Coronary artery (tissue), 2 donors: ENCODE data around the gene MTUS2.

Source experiments
- DNase-seq: peaks from one replicate; pipeline ENCODE4 v3.0.0-alpha.2; 2017; ENCODE audit warnings: low spot score
- H3K27ac ChIP-seq, 2 donors: fragments of 200-600 bp; sonication (generic); one replicate each; pipeline ENCODE4 v1.5.1; 2016 to 2019
- H3K4me3 ChIP-seq: fragments of 200-600 bp; sonication (generic); 2 replicates; pipeline ENCODE4 v1.5.1; 2016; ENCODE audit warnings: mild to moderate bottlenecking, moderate library complexity
- TF ChIP-seq, protein P1 (sequence below): fragments of 200-600 bp; sonication (generic); IDR thresholded peaks from one replicate; pipeline ENCODE4 v1.5.1; 2019; ENCODE audit warnings: antibody characterized with exemption

The MTUS2 gene

DNA sequence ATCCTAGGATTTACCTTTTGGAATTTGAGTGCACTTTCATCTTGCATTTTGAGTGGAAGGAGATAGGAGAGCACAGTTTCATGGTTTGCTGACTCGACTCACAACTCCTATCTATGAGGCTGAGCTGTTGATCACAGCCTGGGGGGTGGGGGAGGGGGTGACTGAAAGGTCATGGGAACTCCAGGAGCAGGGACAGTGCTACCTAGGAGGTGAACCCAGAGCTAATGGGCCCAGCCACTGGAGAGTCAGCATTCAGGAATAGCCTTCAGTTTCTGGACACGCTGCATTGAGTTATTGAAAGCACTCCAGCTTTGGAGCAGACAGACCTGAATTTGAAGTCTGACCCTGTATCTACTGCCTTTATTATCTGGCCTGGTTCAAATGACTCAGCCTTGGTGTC, 435.4 kb downstream of the MTUS2 start:
- no peak overlapping the region for H3K4me3 ChIP-seq
- H3K27ac ChIP-seq: no peak overlapping the region
- TF ChIP-seq, protein P1, sequence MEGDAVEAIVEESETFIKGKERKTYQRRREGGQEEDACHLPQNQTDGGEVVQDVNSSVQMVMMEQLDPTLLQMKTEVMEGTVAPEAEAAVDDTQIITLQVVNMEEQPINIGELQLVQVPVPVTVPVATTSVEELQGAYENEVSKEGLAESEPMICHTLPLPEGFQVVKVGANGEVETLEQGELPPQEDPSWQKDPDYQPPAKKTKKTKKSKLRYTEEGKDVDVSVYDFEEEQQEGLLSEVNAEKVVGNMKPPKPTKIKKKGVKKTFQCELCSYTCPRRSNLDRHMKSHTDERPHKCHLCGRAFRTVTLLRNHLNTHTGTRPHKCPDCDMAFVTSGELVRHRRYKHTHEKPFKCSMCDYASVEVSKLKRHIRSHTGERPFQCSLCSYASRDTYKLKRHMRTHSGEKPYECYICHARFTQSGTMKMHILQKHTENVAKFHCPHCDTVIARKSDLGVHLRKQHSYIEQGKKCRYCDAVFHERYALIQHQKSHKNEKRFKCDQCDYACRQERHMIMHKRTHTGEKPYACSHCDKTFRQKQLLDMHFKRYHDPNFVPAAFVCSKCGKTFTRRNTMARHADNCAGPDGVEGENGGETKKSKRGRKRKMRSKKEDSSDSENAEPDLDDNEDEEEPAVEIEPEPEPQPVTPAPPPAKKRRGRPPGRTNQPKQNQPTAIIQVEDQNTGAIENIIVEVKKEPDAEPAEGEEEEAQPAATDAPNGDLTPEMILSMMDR: no peak
- no peak for DNase-seq

DNA sequence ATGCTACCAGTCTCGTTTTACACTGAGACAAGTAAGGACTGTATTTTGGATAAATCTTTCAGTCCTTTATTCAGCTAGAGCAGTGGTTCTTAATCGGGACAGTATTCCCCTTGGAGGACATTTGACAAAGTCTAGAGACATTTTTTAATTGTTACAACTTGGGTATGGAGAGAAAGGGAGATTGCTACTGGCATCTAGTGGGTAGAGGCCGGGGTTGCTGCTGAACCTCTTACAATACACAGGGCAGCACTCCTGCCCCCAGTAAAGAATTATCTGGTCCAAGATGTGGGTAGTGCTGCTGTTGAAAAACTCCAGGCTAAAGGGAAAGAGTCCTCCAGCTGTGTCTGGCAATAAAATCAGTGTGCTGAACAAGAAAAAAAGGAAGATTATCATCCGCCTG, 440.5 kb downstream of the MTUS2 start:
- Histone ChIP-seq H3K27ac (no peak overlapping the region), H3K4me3 (no peak overlapping the region)
- no peak for DNase-seq
- TF ChIP-seq, protein P1: no peak

DNA sequence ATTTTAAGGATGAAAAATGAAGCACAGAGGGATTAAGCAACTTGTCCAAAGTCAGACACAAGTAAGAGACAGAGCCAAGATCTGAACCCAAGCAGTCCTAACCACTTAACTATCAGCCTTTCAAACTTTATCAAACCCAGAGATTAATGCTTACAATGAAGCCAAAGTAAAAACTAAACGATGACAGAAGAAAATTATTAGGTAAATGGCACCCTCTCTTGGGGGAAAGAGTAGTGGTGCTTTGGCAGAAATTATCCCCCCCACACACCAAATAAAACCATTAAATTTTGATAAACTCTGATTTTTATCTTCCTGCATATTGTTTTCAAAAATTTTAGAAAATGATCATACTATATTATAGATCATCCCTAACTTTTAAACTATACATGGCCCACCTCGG, 446.1 kb downstream of the MTUS2 start:
- H3K27ac ChIP-seq: no peak overlapping the region
- no peak overlapping the region for H3K4me3 ChIP-seq
- DNase-seq: no peak
- TF ChIP-seq, protein P1: no peak

DNA sequence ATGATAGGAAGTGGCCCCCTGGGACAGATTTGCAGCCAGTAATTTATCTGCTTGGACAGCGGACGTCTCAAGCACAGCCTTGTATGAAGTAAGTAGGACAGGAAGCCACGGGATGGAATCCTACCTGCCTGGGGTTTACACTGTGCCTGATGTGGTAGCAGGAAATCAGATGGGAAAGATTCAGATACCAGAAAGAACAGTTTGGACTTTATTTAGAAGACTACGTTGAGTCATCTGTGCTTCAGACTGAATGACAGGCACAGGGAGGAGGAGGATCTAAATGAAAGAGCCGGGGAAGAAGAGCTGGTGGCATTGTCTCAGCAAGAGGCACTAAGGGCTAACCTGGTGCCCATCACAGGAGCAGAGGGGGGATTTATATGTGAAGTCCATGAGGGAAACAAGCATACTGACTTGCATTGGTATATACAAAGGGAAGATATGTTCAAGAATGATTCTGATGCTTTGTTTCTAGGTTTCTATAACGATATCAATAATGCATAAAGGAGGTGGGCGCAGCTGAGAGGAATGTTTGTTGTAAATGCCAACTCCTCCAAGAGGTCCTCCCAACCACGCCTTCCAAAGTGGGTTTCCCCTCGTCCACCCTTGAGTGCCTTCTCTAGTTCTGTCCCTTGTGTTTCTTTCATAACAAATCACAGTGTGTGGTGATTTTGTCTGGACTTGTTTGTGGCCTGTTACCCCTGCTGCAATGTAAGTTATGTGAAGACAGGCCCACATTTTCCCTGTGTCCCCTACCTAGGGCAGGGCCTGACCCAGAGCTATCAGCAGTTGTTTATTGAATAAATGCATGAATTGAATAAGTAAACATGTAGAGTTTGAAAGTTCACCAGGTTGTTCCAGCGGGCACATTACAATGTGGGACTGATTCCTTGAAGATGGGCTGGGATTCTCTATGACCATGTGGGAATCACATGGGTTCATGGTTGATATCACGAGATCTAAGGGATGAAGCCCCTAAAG, 446.9 kb downstream of the MTUS2 start:
- TF ChIP-seq, protein P1: no peak
- no peak overlapping the region for H3K27ac ChIP-seq
- no peak for DNase-seq
- no peak overlapping the region for H3K4me3 ChIP-seq

DNA sequence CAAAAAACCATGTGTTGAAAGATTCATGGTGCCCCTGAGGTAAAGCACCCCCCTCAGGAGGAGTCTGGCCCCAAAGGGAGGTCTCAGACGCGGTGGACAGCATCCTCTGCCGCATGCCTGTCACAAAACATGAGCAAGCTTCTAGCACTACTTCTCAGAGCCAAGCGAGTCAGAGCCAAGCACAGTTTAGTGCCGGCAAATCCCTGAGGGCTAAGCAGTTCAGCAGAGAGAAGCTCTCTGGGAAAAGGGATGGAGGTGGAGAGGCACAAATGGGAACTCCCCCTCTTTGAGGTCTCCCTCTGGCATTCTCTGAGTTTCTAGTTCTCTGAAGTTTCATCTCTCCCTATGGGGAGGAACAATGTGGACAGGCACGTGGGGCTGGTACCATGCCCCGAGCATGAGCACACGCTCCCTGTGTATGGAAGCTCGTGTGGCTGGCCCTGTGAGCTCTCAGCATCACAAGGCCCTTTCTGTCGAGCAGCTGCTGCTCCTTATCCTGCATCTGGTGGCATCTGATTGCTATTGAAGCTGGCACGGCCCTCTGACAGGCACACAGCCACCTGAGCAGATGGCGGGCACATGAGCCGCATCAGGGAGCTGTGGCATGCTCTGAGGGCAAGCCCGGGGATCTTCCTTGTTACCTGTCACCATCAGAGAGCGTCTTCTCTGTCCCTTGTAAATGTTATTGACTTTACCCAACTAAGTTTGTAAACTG, 450.3 kb downstream of the MTUS2 start:
- H3K27ac ChIP-seq: no peak overlapping the region
- H3K4me3 ChIP-seq: no peak overlapping the region
- TF ChIP-seq, protein P1: no peak
- DNase-seq: no peak

DNA sequence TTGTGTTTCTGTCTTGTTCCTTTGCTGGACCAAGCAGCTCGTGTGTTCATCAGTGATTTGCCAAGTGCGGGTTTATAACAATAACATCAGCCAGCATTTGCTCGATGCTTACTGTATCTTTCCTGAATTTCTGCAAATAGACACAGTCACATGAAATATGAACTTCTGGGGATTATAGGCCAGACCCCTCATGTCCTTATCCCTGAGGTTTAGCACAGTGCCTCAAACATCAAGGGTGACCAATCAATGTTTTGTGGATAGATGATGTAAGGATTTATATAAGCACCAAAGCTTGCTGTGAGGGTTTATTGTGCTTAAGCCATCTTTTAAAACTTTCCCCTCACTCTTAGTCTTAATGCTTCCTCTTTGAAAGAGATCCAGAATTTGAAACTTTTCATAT, 451.5 kb downstream of the MTUS2 start:
- H3K27ac ChIP-seq: no peak overlapping the region
- TF ChIP-seq, protein P1: no peak
- no peak overlapping the region for H3K4me3 ChIP-seq
- DNase-seq: no peak
